ENCODE results near the gene NOX5. TPM values are rescaled to one million over a fixed set of nuclear protein-coding genes. Genes with fewer than 3 reads are reported as not detected.

The NOX5 gene
- under 1 TPM; under 0.01 TPM for total RNA-seq
- polyA plus RNA-seq, result under 1 TPM; 0.02 to 0.08 TPM

GRCh38 chr15:69014454-69014853 lies at the start of gene NOX5:
TSS of gene NOX5 (plus strand) at chr15:69014695. CDS start at chr15:69014736, 41 bp downstream.
- no peaks in the 10 kb centered on the region for H3K36me3 ChIP-seq (ENCODE audit: control insufficient read depth in 4 of 4, insufficient read depth in 3 of 4, low read depth in 1 of 4, low read length in 3 of 4)
- H3K9ac ChIP-seq (ENCODE audit: low read depth in 1 of 2, low read length in 2 of 2), result no peak within 1 kb of the TSS
- no peak within 1 kb of the TSS for H3K27ac ChIP-seq (ENCODE audit: low read depth in 1 of 2, low read length in 2 of 2)
- DNase-seq (ENCODE audit: low spot score), result peak; percentile 30
- H3K4me1 ChIP-seq (ENCODE audit: control insufficient read depth in 4 of 4, insufficient read depth in 4 of 4, low read length in 3 of 4), result no peaks in the 10 kb centered on the region
- TF ChIP-seq REST (IDR thresholded peaks at IDR 0.05) (no peak), HNF4G (IDR thresholded peaks at IDR 0.05) (no peak), FOXA2 (IDR thresholded peaks at IDR 0.05) (no peak), RAD21 (IDR thresholded peaks at IDR 0.05) (no peak), EGR1 (IDR thresholded peaks at IDR 0.05; ENCODE audit: low read depth in 2 of 2) (no peak), MAX (IDR thresholded peaks at IDR 0.05) (no peak), SP1 (IDR thresholded peaks at IDR 0.05) (no peak), TAF1 (conservative IDR thresholded peaks at IDR 0.05) (no peak), CTCF (IDR thresholded peaks at IDR 0.05; ENCODE audit: low read depth, low read length, missing input control) (no peak)
- TF ChIP-seq, protein P1, sequence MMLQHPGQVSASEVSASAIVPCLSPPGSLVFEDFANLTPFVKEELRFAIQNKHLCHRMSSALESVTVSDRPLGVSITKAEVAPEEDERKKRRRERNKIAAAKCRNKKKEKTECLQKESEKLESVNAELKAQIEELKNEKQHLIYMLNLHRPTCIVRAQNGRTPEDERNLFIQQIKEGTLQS (IDR thresholded peaks at IDR 0.05), result no peak
- TF ChIP-seq, protein P2, sequence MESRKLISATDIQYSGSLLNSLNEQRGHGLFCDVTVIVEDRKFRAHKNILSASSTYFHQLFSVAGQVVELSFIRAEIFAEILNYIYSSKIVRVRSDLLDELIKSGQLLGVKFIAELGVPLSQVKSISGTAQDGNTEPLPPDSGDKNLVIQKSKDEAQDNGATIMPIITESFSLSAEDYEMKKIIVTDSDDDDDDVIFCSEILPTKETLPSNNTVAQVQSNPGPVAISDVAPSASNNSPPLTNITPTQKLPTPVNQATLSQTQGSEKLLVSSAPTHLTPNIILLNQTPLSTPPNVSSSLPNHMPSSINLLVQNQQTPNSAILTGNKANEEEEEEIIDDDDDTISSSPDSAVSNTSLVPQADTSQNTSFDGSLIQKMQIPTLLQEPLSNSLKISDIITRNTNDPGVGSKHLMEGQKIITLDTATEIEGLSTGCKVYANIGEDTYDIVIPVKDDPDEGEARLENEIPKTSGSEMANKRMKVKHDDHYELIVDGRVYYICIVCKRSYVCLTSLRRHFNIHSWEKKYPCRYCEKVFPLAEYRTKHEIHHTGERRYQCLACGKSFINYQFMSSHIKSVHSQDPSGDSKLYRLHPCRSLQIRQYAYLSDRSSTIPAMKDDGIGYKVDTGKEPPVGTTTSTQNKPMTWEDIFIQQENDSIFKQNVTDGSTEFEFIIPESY (IDR thresholded peaks at IDR 0.05), result no peak
- 78% methylated on average over 1 of the region's 1 CpG for WGBS
- no peaks in the 10 kb centered on the region for H3K9me3 ChIP-seq (ENCODE audit: control insufficient read depth in 4 of 4, low read length in 3 of 4)
- no peaks in the 10 kb centered on the region for H3K27me3 ChIP-seq (ENCODE audit: control insufficient read depth in 4 of 4, insufficient read depth in 4 of 4, low read length in 3 of 4)
- no peak within 1 kb of the TSS for H3K4me3 ChIP-seq (ENCODE audit: low read depth in 1 of 3, low read length in 3 of 3)

GRCh38 chr15:68966996-68967395 lies 47.5 kb upstream of the NOX5 start:
- H3K9me3 ChIP-seq (ENCODE audit: control insufficient read depth in 4 of 4, low read length in 3 of 4), result peaks cover 0 to 15% (median 4%) of the 10 kb centered on the region in 4 donors
- H3K4me1 ChIP-seq (ENCODE audit: control insufficient read depth in 4 of 4, insufficient read depth in 4 of 4, low read length in 3 of 4), result no peaks in the 10 kb centered on the region
- no peak overlapping the region for H3K4me3 ChIP-seq (ENCODE audit: low read depth in 1 of 3, low read length in 3 of 3)
- TF ChIP-seq, protein P2 (IDR thresholded peaks at IDR 0.05), result no peak
- TF ChIP-seq JUND (IDR thresholded peaks at IDR 0.05) (no peak), REST (IDR thresholded peaks at IDR 0.05) (no peak), GABPA (IDR thresholded peaks at IDR 0.05 in 1 of 2, conservative IDR thresholded peaks at IDR 0.05 in 1 of 2) (no peak), CTCF (IDR thresholded peaks at IDR 0.05; ENCODE audit: low read depth, low read length, missing input control) (no peak)
- DNase-seq (ENCODE audit: low spot score), result no peak
- no peak overlapping the region for H3K27ac ChIP-seq (ENCODE audit: low read depth in 1 of 2, low read length in 2 of 2)
- 61% methylated on average over 5 of the region's 5 CpGs for WGBS
- H3K36me3 ChIP-seq (ENCODE audit: control insufficient read depth in 4 of 4, insufficient read depth in 3 of 4, low read depth in 1 of 4, low read length in 3 of 4), result no peaks in the 10 kb centered on the region
- H3K27me3 ChIP-seq (ENCODE audit: control insufficient read depth in 4 of 4, insufficient read depth in 4 of 4, low read length in 3 of 4), result no peaks in the 10 kb centered on the region
- no peak overlapping the region for H3K9ac ChIP-seq (ENCODE audit: low read depth in 1 of 2, low read length in 2 of 2)

All from liver (tissue), 9 donors.